Testis (tissue), 2 donors: ENCODE measurements around the gene MTCL1.

Experiments
- CTCF ChIP-seq, 3 experiments: fragments of 450-650 bp in 2 of 3; fragments of 200-600 bp in 1 of 3; sonication (generic) in 1 of 3; IDR thresholded peaks; one replicate each; pipeline ENCODE4 v1.5.1; 2016 to 2019; ENCODE audit warnings: antibody characterized with exemption in 3 of 3, mild to moderate bottlenecking in 2 of 3, moderate library complexity in 1 of 3
- POLR2A ChIP-seq: fragments of 450-650 bp; IDR thresholded peaks from one replicate; pipeline ENCODE4 v1.6.1; 2017; ENCODE audit warnings: antibody characterized with exemption, mild to moderate bottlenecking, moderate library complexity

- TF ChIP-seq CTCF (IDR thresholded peaks at IDR 0.05): no peak
- TF ChIP-seq POLR2A: no peak
Observed at GRCh38 chr18:8824846-8825245, 119.5 kb downstream of the MTCL1 start.
